Measurements from ENCODE around the gene VAT1L. TPM values are rescaled to one million over a fixed set of nuclear protein-coding genes. Genes with fewer than 3 reads are reported as not detected.

The VAT1L gene
- total and polyA plus RNA-seq, 4 donors, result 79.7 to 185 (median 154) TPM

GRCh38 chr16:77858060-77858459, 69.7 kb downstream of the VAT1L start:
- DNase-seq (ENCODE audit: low read depth in 4 of 6, low spot score in 6 of 6), result no peak
- 77% methylated on average over 6 of the region's 6 CpGs for WGBS (ENCODE audit: insufficient coverage)
- no peaks in the 10 kb centered on the region for H3K9me3 ChIP-seq (ENCODE audit: control insufficient read depth, insufficient read depth, low read length)

GRCh38 chr16:77859493-77860232, 71.3 kb downstream of the VAT1L start:
- no peaks in the 10 kb centered on the region for H3K4me1 ChIP-seq (ENCODE audit: control insufficient read depth, insufficient read depth, low read length)
- no peaks in the 10 kb centered on the region for H3K9me3 ChIP-seq (ENCODE audit: control insufficient read depth, insufficient read depth, low read length)
- 93% methylated on average over 4 of the region's 11 CpGs for WGBS (ENCODE audit: insufficient coverage)
- no peak overlapping the region for H3K27ac ChIP-seq (ENCODE audit: low read depth, low read length)
- no peaks in the 10 kb centered on the region for H3K27me3 ChIP-seq (ENCODE audit: control insufficient read depth, insufficient read depth, low read length)
- H3K36me3 ChIP-seq (ENCODE audit: control insufficient read depth, insufficient read depth, low read length), result peaks cover 9% of the 10 kb centered on the region
- DNase-seq (ENCODE audit: low read depth in 4 of 6, low spot score in 6 of 6), result no peak
- no peak overlapping the region for H3K4me3 ChIP-seq (ENCODE audit: low read depth, low read length)

More at GRCh38 chr16:77858060-77858459, 69.7 kb downstream of the VAT1L start:
- no peak overlapping the region for H3K4me3 ChIP-seq (ENCODE audit: low read depth, low read length)
- H3K27ac ChIP-seq (ENCODE audit: low read depth, low read length), result no peak overlapping the region
- H3K4me1 ChIP-seq (ENCODE audit: control insufficient read depth, insufficient read depth, low read length), result no peaks in the 10 kb centered on the region
- H3K27me3 ChIP-seq (ENCODE audit: control insufficient read depth, insufficient read depth, low read length), result no peaks in the 10 kb centered on the region
- H3K36me3 ChIP-seq (ENCODE audit: control insufficient read depth, insufficient read depth, low read length), result peaks cover 4% of the 10 kb centered on the region

GRCh38 chr16:77860953-77861352, 72.6 kb downstream of the VAT1L start:
- Histone ChIP-seq H3K36me3 (ENCODE audit: control insufficient read depth, insufficient read depth, low read length) (peaks cover 7% of the 10 kb centered on the region), H3K4me3 (ENCODE audit: low read depth, low read length) (no peak overlapping the region), H3K27ac (ENCODE audit: low read depth, low read length) (no peak overlapping the region), H3K4me1 (ENCODE audit: control insufficient read depth, insufficient read depth, low read length) (no peaks in the 10 kb centered on the region), H3K27me3 (ENCODE audit: control insufficient read depth, insufficient read depth, low read length) (no peaks in the 10 kb centered on the region), H3K9me3 (ENCODE audit: control insufficient read depth, insufficient read depth, low read length) (no peaks in the 10 kb centered on the region)
- DNase-seq (ENCODE audit: low read depth in 4 of 6, low spot score in 6 of 6), result peak in 1 of 6 donors; percentile 44
- WGBS (ENCODE audit: insufficient coverage), result 80% methylated on average over 1 of the region's 3 CpGs

GRCh38 chr16:77863250-77863649, 74.9 kb downstream of the VAT1L start:
- H3K9me3 ChIP-seq (ENCODE audit: control insufficient read depth, insufficient read depth, low read length), result no peaks in the 10 kb centered on the region
- no peak overlapping the region for H3K27ac ChIP-seq (ENCODE audit: low read depth, low read length)
- no peaks in the 10 kb centered on the region for H3K27me3 ChIP-seq (ENCODE audit: control insufficient read depth, insufficient read depth, low read length)
- DNase-seq (ENCODE audit: low read depth in 4 of 6, low spot score in 6 of 6), result no peak
- H3K36me3 ChIP-seq (ENCODE audit: control insufficient read depth, insufficient read depth, low read length), result peaks cover 5% of the 10 kb centered on the region
- no peaks in the 10 kb centered on the region for H3K4me1 ChIP-seq (ENCODE audit: control insufficient read depth, insufficient read depth, low read length)
- 66% methylated on average over 5 of the region's 5 CpGs for WGBS (ENCODE audit: insufficient coverage)
- no peak overlapping the region for H3K4me3 ChIP-seq (ENCODE audit: low read depth, low read length)

- Histone ChIP-seq H3K4me3 (ENCODE audit: low read depth, low read length) (no peak overlapping the region), H3K27ac (ENCODE audit: low read depth, low read length) (no peak overlapping the region), H3K9me3 (ENCODE audit: control insufficient read depth, insufficient read depth, low read length) (no peaks in the 10 kb centered on the region), H3K36me3 (ENCODE audit: control insufficient read depth, insufficient read depth, low read length) (peaks cover 5% of the 10 kb centered on the region), H3K4me1 (ENCODE audit: control insufficient read depth, insufficient read depth, low read length) (peaks cover 10% of the 10 kb centered on the region), H3K27me3 (ENCODE audit: control insufficient read depth, insufficient read depth, low read length) (no peaks in the 10 kb centered on the region)
- DNase-seq (ENCODE audit: low read depth in 4 of 6, low spot score in 6 of 6), result no peak
- 77% methylated on average over 6 of the region's 8 CpGs for WGBS (ENCODE audit: insufficient coverage)
These were observed 78.4 kb downstream of the VAT1L start for GRCh38 chr16:77866752-77867151.

- WGBS (ENCODE audit: insufficient coverage), result no CpG with 5 or more reads among the region's 2 CpGs
- Histone ChIP-seq H3K27me3 (ENCODE audit: control insufficient read depth, insufficient read depth, low read length) (no peaks in the 10 kb centered on the region), H3K4me1 (ENCODE audit: control insufficient read depth, insufficient read depth, low read length) (peaks cover 14% of the 10 kb centered on the region), H3K9me3 (ENCODE audit: control insufficient read depth, insufficient read depth, low read length) (no peaks in the 10 kb centered on the region), H3K27ac (ENCODE audit: low read depth, low read length) (no peak overlapping the region), H3K4me3 (ENCODE audit: low read depth, low read length) (no peak overlapping the region), H3K36me3 (ENCODE audit: control insufficient read depth, insufficient read depth, low read length) (peaks cover 5% of the 10 kb centered on the region)
- no peak for DNase-seq (ENCODE audit: low read depth in 4 of 6, low spot score in 6 of 6)
These were observed 79.7 kb downstream of the VAT1L start for GRCh38 chr16:77868052-77868451.

GRCh38 chr16:77868478-77868877, 80.1 kb downstream of the VAT1L start:
- H3K9me3 ChIP-seq (ENCODE audit: control insufficient read depth, insufficient read depth, low read length), result no peaks in the 10 kb centered on the region
- peaks cover 1% of the 10 kb centered on the region for H3K36me3 ChIP-seq (ENCODE audit: control insufficient read depth, insufficient read depth, low read length)
- H3K27ac ChIP-seq (ENCODE audit: low read depth, low read length), result no peak overlapping the region
- peaks cover 14% of the 10 kb centered on the region for H3K4me1 ChIP-seq (ENCODE audit: control insufficient read depth, insufficient read depth, low read length)
- 93% methylated on average over 2 of the region's 5 CpGs for WGBS (ENCODE audit: insufficient coverage)
- DNase-seq (ENCODE audit: low read depth in 4 of 6, low spot score in 6 of 6), result no peak
- H3K27me3 ChIP-seq (ENCODE audit: control insufficient read depth, insufficient read depth, low read length), result no peaks in the 10 kb centered on the region
- no peak overlapping the region for H3K4me3 ChIP-seq (ENCODE audit: low read depth, low read length)

- Histone ChIP-seq H3K27ac (ENCODE audit: low read depth, low read length) (peak overlapping the region; percentile 86), H3K36me3 (ENCODE audit: control insufficient read depth, insufficient read depth, low read length) (no peaks in the 10 kb centered on the region), H3K4me1 (ENCODE audit: control insufficient read depth, insufficient read depth, low read length) (peaks cover 14% of the 10 kb centered on the region), H3K9me3 (ENCODE audit: control insufficient read depth, insufficient read depth, low read length) (no peaks in the 10 kb centered on the region), H3K27me3 (ENCODE audit: control insufficient read depth, insufficient read depth, low read length) (no peaks in the 10 kb centered on the region), H3K4me3 (ENCODE audit: low read depth, low read length) (no peak overlapping the region)
- 43% methylated on average over 7 of the region's 13 CpGs for WGBS (ENCODE audit: insufficient coverage)
- DNase-seq (ENCODE audit: low read depth in 4 of 6, low spot score in 6 of 6), result peak in 2 of 6 donors; percentile 57 to 71
These were observed 81.8 kb downstream of the VAT1L start for GRCh38 chr16:77869997-77870813.

GRCh38 chr16:77871932-77872331, 83.6 kb downstream of the VAT1L start:
- peaks cover 14% of the 10 kb centered on the region for H3K4me1 ChIP-seq (ENCODE audit: control insufficient read depth, insufficient read depth, low read length)
- DNase-seq (ENCODE audit: low read depth in 4 of 6, low spot score in 6 of 6), result no peak
- H3K9me3 ChIP-seq (ENCODE audit: control insufficient read depth, insufficient read depth, low read length), result no peaks in the 10 kb centered on the region
- peaks cover under 1% of the 10 kb centered on the region for H3K36me3 ChIP-seq (ENCODE audit: control insufficient read depth, insufficient read depth, low read length)
- H3K27ac ChIP-seq (ENCODE audit: low read depth, low read length), result no peak overlapping the region
- no peak overlapping the region for H3K4me3 ChIP-seq (ENCODE audit: low read depth, low read length)
- H3K27me3 ChIP-seq (ENCODE audit: control insufficient read depth, insufficient read depth, low read length), result no peaks in the 10 kb centered on the region
- 100% methylated on average over 1 of the region's 1 CpG for WGBS (ENCODE audit: insufficient coverage)
